ENCODE results near the gene RUSF1.

- TF ChIP-seq MAX (IDR thresholded peaks at IDR 0.05): no peak
- TF ChIP-seq POLR2AphosphoS5 (IDR thresholded peaks at IDR 0.05; ENCODE audit: low read depth, low read length): no peak
- TF ChIP-seq CTCF (IDR thresholded peaks at IDR 0.05 in 2 of 3, conservative IDR thresholded peaks at IDR 0.05 in 1 of 3; ENCODE audit: borderline replicate concordance in 1 of 3, insufficient read depth in 1 of 3, low read depth in 2 of 3, low read length in 2 of 3): no peak
- no peak for TF ChIP-seq ATF3 (IDR thresholded peaks at IDR 0.05)
- TF ChIP-seq POLR2A (IDR thresholded peaks at IDR 0.05; ENCODE audit: borderline replicate concordance, extremely low read depth, insufficient read depth, insufficient read length): no peak
- TF ChIP-seq SIN3A (IDR thresholded peaks at IDR 0.05; ENCODE audit: low read depth): no peak
- no peak for TF ChIP-seq EZH2 (IDR thresholded peaks at IDR 0.05)
- no peak for TF ChIP-seq ELF1 (IDR thresholded peaks at IDR 0.05; ENCODE audit: borderline replicate concordance, low read depth)
- no peak for TF ChIP-seq TCF7L2 (IDR thresholded peaks at IDR 0.05; ENCODE audit: borderline replicate concordance, extremely low read depth, insufficient read depth, insufficient read length)
- TF ChIP-seq JUND (IDR thresholded peaks at IDR 0.05): no peak
- no peak for TF ChIP-seq ZFX (IDR thresholded peaks at IDR 0.05)
- no peak for TF ChIP-seq RAD21 (IDR thresholded peaks at IDR 0.05; ENCODE audit: low read depth)
- no peak for TF ChIP-seq ZNF274 (IDR thresholded peaks at IDR 0.05; ENCODE audit: low read depth, low read length)
Measured at GRCh38 chr16:31529108-31529936, 21.1 kb upstream of the RUSF1 start.

Data from HCT116 (cell line).